Activated naive CD4-positive, alpha-beta T cell treated with anti-CD3 and anti-CD28 coated beads, Interleukin-2, amount 50 U/mL, for 72 hours (primary cell): ENCODE data around the gene PSMD11. TPM values are rescaled to one million over a fixed set of nuclear protein-coding genes. Genes with fewer than 3 reads are reported as not detected.
"Not testable (repeated sequence)": the region's sequence is repeated elsewhere in the genome, so short reads cannot be mapped to it uniquely, and the experiment has no call there.

Experiments
- ATAC-seq, 2 donors: fragments of 150-1000 bp; cut with Tn5 transposase; 2 replicates each; pipeline ENCODE4 v1.10.0; 2021; ENCODE audit warnings: mild to moderate bottlenecking in 2 of 2, moderate library complexity in 2 of 2
- DNase-seq, 2 donors: peaks; one replicate each; pipeline ENCODE4 v3.0.0; 2021 to 2022; ENCODE audit warnings: low spot score in 2 of 2
- H3K27ac Mint-ChIP-seq, 2 donors: one replicate each; pipeline ENCODE4 v1.8.0; 2022; ENCODE audit warnings: mild to moderate bottlenecking in 2 of 2, mixed read lengths in 2 of 2
- H3K36me3 Mint-ChIP-seq, 2 donors: one replicate each; pipeline ENCODE4 v1.8.0; 2022; ENCODE audit warnings: mixed read lengths in 2 of 2
- H3K9me3 Mint-ChIP-seq, 2 donors: one replicate each; pipeline ENCODE4 v1.8.0; 2022; ENCODE audit warnings: mixed read lengths in 2 of 2
- total RNA-seq, 2 donors: library from RNA; stranded (reverse); gene quantifications; one replicate each; pipeline ENCODE4 v1.2.3, GENCODE V29; 2022

The PSMD11 gene
- total RNA-seq, 2 donors from 2014 or later: 119 to 162 TPM

DNA sequence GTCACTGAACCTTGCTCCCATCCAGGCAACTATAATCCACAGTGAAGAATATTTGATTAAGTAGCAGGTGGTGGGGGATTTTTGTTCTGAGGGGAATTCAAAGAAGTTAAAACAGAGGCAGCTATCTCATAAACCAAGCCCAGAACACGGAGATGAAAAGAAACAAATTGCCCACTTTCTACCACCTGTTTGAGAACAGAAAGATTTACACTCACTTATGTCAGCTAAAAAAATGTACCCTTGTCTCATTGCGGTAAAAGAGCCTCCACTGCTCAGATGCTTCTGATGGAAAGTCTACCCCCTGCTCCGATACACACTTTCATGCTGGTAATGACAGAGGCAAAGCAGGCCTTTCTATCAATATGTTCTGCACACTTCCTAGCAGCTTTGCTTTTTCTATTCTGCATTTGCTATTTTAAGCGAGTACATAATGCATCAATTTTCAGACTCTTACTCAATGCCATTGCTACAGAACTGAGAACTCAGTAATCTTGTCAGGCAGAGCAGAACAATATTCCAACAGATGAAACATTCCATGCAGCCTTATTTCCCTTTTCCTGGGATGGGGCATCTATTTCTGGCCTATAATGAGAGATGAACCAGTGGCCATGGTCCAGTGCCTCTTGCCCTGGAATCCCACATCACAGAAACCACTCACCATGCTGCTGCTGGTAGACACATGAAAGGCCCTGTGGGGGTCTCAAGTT is 71.5 kb downstream of the PSMD11 start:
- H3K27ac Mint-ChIP-seq: peak overlapping the region in 1 of 2 donors; percentile 70
- H3K9me3 Mint-ChIP-seq: no peaks in the 10 kb centered on the region
- peak in 1 of 2 donors; percentile 46 for ATAC-seq
- no peaks in the 10 kb centered on the region for H3K36me3 Mint-ChIP-seq
- DNase-seq: no peak

DNA sequence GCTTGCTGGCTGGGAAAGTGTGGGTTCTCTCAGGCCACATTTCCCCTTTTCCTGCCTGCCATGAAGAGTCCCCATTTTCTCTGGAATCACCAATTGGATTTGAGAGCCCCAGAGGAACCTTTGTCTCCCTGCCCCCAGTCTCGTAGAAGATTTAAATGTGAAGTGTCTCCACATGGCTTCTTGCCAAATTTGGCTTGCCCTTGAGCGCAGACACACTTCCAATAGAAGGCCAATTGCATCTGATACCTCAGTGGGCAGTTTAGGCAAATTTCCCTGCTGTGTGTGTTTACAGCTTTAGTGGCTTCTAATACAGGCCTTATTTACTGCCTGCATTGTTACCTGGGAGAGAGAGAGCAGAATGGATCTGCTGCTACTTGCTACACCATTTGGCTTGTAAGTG is 72.1 kb downstream of the PSMD11 start:
- Mint-ChIP-seq H3K27ac (peak overlapping the region in 1 of 2 donors; percentile 70), H3K36me3 (no peaks in the 10 kb centered on the region)
- DNase-seq: no peak

DNA sequence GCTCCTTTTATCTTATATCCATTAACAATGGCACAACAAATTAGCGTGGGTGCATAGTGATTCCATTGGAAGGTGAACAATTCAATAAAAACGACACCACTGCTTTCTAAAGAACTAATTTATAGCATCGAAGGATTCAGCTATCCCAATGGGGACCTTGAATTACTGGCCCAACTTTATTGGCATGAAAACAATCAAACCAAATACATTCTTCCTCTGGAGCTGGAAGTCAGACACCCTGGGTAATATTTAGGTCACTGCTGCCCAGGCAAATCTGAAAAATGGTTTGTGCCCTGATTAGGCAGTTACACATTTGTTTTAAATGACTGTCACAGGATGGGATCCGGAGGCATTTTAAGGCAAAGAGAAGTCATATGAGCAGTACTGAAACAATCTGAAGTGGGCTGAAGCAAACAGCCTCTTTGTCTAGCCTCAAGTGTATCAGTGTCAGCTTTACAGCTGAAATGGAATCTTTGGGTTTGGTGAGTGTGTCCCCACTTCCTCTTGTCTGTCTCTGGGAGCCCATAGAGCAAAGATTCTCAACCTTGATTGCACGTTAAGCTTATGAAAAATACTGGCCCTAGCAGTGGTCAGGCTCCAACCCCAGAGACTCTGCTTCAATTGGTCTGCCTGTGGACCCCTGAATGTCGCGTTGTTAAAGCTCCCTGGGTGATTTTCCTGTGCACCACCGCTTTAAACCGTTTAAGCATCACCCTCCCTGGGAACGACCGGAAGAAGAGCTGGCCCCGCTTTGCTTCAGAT is 72.8 kb downstream of the PSMD11 start:
- ATAC-seq (peak; percentile 28 to 53), DNase-seq (no peak)
- Mint-ChIP-seq H3K9me3 (peaks cover 0 to under 1% of the 10 kb centered on the region in 2 donors), H3K27ac (peak overlapping the region; percentile 70 to 87), H3K36me3 (no peaks in the 10 kb centered on the region)

More for the DNA sequence above, 72.1 kb downstream of the PSMD11 start:
- H3K9me3 Mint-ChIP-seq: no peaks in the 10 kb centered on the region
- no peak for ATAC-seq

DNA sequence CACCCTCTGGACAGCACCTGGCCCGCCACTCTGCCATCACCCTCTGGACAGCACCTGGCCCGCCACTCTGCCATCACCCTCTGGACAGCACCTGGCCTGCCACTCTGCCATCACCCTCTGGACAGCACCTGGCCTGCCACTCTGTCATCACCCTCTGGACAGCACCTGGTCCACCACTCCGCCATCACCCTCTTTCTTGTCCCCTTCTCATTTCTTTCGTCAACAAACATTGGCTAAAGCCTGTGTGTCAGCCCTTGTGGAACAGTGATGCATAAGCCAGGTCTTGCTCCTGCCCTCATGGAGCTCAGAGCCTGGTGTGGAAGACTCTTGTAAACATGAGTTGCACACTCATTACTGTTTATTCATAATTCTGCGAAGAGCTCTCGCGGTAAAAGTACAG is 73.7 kb downstream of the PSMD11 start:
- no peak for ATAC-seq
- H3K27ac Mint-ChIP-seq: no peak overlapping the region
- H3K9me3 Mint-ChIP-seq: peaks cover 0 to 4% of the 10 kb centered on the region in 2 donors
- no peak for DNase-seq
- H3K36me3 Mint-ChIP-seq: no peaks in the 10 kb centered on the region

DNA sequence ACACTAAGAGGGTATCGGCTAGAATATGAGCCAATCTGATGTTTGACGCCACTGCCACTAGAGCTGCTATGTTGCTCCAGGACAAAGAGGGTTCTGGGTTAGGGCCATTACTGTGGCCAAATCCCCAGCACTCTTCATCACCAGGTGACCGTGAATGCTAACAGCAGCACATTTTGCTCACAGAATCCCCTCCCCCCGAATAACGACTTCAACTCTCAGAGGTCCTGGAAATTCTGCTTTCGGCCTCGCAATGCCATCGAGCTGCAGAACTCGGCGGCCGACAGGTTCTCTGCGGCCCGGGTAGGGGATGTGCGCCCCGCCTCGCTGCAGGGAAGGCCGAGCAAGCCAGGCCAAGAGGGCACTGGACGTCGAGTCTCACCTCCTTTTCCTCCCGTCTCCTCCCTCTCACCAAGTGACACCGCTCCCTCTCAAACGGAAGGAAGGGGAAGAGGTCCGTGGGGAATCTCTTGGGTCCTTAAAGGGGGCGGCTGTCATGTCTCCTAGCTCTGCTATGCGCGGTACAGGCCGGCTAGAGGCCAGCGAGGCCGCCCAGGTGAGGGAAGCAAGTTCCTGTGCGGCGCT is 74.4 kb downstream of the PSMD11 start:
- ATAC-seq (no peak), DNase-seq (no peak)
- H3K27ac Mint-ChIP-seq: no peak overlapping the region
- H3K9me3 Mint-ChIP-seq: peaks cover 0 to 4% of the 10 kb centered on the region in 2 donors
- no peaks in the 10 kb centered on the region for H3K36me3 Mint-ChIP-seq

DNA sequence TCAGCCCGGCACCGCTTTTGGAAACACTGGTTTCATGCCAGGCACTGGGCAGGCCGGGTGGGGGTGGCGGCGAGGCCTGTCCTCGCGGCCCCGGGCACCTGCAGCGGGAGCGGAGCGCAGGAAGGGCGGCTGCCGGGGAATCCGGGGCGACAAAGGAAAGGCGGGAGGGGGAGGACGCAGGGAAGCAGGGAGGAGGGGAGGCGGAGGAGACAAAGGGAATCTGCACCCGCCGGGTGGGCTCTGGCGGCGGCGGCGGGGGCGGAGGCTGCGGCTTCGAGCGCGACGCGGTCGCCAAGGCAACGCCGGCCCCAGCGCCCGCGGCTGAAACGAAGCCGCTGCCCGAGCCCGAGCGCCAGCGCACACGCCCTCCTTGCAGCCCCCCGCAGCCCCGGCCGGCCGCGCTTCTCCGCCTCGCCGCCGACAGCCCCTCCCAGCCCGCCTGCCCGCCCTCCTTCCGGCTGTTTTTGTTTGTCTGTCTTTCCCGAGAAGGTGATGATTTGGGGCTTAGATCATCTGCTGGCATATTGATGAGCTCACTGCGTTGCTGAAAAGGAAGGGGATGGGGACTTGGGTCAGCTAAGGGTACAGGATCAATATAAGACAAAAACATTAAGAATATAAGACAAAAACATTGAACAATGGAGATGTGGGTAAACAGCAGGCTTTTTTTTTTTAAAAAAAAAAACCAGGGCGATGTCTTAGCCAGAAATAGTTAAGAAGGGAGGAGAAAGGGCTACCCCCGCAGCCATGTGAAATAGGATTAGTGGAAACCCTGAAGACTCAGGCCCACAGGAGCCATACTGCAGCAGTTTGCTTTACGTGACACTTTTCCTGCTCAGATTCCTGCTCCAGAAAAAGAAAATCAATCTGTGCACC is 75.2 kb downstream of the PSMD11 start:
- Mint-ChIP-seq H3K36me3 (no peaks in the 10 kb centered on the region), H3K27ac (peak overlapping the region; percentile 53 to 87)
- ATAC-seq: peak; percentile 4 to 14

DNA sequence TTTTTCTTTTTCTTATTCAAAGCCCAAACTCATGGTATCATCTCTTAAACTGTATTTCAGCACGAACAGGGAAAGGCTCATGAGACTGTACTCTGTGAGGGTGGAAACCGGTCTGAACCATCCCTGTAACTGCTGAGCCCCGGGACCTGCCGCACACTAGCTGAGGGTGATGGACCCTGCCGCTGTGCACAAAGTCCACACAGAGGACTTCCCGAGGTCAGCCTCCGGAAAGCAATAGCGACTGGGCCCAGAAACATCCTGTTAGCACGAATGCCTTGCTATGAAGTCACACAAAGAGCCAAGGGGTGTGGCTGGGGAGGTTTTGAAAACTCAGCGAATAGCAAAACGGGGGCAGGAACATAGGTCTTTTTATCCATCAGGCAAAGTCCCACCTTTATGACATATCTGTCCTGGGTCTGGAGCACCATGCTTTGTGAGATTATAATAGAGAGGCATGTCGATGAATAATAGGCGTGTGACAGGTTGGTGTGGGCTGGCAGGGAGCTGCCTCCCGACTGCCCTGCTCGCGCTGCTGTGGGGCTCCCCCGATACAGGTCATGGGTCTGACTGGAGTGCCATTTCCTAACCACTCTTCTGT is 75.9 kb downstream of the PSMD11 start:
- Mint-ChIP-seq H3K36me3 (peaks cover 0 to 3% of the 10 kb centered on the region in 2 donors), H3K9me3 (peaks cover 0 to 4% of the 10 kb centered on the region in 2 donors), H3K27ac (peak overlapping the region; percentile 53 to 87)
- ATAC-seq (peak; percentile 6 to 64), DNase-seq (peak; percentile 37 to 76)

More for the DNA sequence above, 75.2 kb downstream of the PSMD11 start:
- peaks cover 0 to 4% of the 10 kb centered on the region in 2 donors for H3K9me3 Mint-ChIP-seq
- peak in 1 of 2 donors; percentile 61 for DNase-seq

DNA sequence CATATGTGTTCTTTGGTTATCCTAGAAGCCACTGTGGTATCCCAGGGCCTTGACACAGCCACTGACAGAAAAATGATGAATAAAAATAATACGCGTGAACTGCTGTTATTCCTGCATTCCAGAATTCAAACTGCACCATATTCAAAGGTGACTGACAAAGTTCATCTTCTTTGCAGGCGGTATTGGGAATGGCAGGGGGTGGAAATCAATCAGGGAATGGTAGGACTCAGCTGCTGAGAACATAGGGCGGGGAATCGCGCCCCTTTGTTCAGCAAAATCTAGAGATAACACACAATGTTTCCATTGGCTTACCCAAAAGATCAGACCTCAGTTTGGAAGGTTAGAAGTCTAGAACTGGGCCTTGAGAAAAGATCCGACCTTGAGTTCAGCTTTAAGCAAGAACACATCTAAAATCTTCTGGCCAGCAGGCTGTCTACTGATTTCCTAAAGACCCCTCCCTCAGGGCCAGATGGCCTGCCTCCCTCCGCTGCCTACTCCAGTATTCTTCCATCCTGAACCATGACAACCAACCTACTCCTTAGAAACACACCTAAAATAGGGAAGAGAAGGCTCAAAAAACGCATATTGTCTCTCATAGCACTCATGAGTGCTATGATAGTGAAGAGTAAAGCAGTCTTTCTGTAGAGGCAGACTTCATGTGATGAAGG is 76.6 kb downstream of the PSMD11 start:
- DNase-seq: no peak
- Mint-ChIP-seq H3K36me3 (peaks cover 0 to 5% of the 10 kb centered on the region in 2 donors), H3K27ac (peak overlapping the region in 1 of 2 donors; percentile 87), H3K9me3 (peaks cover 0 to 4% of the 10 kb centered on the region in 2 donors)
- ATAC-seq: no peak

DNA sequence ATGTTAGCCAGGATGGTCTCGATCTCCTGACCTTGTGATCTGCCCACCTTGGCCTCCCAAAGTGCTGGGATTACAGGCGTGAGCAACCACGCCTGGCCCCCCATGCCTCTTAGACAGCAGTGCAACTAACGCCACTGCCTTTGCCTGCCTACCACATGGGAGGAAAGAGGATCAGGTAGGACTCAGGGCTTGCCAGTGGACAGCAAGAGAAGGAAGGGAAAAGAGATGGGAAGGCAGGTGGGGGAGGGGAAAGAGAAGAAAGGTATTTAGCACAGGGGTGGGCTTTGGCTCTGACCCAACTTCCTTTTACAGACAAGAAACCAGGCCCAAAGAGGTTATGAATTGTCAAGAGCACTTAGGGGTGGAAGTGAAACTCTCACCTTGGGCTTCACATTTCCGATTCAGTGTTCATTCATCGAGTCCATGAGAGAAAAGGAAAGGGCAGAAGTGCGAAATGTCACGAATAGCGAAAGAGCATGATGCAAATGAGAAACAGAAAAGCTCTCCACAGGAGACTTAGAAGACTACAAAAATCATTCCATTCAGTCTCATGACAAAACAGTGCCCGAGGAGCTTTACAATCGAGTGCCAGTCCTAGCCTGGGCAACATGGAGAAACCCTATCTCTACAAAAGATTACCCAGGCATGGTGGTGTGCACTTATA is 78.8 kb downstream of the PSMD11 start:
- ATAC-seq (peak; percentile 57 to 74), DNase-seq (peak in 1 of 2 donors; percentile 59)
- H3K36me3 Mint-ChIP-seq: peaks cover 0 to 18% of the 10 kb centered on the region in 2 donors
- peaks cover 0 to 4% of the 10 kb centered on the region in 2 donors for H3K9me3 Mint-ChIP-seq
- peak overlapping the region; percentile 98 for H3K27ac Mint-ChIP-seq

DNA sequence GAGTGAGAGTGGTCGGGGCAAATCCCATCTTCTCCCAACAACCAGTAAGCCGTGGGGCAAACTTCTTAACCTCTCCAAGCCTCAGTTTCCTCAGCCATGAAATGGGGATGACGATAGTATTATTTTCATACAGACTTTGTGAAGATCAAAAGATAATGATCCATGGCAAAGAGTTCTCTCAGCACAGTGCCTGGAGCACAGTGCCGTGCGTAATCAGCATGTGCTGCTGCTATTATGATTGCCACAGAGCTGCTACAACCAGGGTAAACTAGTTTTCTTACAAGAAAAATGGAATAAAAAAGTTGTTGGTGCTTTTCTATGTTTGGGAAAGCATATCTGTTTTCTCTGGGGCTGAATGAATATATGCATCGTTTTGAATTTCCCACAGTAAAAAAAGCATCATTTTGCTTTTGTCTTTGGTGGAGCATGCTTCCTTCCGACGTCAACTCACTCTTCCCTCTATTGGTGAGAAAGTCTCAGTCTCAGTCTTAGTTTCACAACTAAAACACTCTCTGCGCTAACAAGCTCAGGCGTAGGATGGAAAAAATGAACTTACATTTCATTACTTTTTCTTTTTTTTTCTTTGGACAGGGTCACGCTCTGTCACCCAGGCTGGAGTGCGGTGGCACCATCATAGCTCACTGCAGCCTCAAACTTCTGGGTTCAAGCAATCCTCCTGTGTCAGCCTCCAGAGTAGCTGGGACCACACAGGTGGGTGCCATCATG is 79.7 kb downstream of the PSMD11 start:
- H3K27ac Mint-ChIP-seq: peak overlapping the region; percentile 98
- H3K9me3 Mint-ChIP-seq: peaks cover 0 to 4% of the 10 kb centered on the region in 2 donors
- peak; percentile 53 to 74 for ATAC-seq
- peaks cover 0 to 18% of the 10 kb centered on the region in 2 donors for H3K36me3 Mint-ChIP-seq
- peak in 1 of 2 donors; percentile 38 for DNase-seq

DNA sequence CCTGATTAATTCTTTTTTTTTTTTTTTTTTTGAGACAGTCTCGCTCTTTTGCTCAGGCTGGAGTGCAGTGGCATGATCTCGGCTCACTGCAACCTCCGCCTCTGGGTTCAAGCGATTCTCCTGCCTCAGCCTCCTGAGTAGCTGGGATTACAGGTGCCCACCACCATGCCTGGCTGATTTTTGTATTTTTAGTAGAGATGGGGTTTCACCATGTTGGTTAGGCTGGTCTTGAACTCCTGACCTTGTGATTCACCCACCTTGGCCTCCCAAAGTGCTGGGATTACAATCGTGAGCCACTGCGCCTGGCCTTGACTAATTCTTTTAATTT is 80.2 kb downstream of the PSMD11 start:
- H3K9me3 Mint-ChIP-seq, DNase-seq, ATAC-seq: not testable (repeated sequence)
- peaks cover 0 to 18% of the 10 kb centered on the region in 2 donors for H3K36me3 Mint-ChIP-seq
- H3K27ac Mint-ChIP-seq: peak overlapping the region; percentile 98

DNA sequence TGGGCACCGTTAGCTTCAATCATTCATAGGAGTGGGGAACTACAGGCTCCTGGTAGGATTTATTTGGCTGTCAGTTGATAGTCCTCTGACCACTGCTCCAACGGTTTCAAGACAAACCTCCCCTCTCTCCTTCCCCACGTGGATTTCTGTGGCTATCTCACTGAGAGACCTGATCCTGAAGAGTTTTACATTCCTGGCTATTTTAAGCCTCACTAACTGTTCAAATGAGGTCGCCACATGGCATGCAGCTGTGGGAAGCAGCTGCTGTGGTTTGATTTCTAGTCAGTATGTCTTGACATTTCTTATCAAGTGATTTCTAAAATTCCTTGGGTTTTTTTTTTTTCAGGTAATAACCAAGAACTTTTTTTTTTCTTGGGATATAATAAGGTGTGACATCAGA is 80.8 kb downstream of the PSMD11 start:
- no peak for ATAC-seq
- Mint-ChIP-seq H3K36me3 (peaks cover 0 to 18% of the 10 kb centered on the region in 2 donors), H3K27ac (peak overlapping the region; percentile 44 to 98), H3K9me3 (peaks cover 0 to 4% of the 10 kb centered on the region in 2 donors)
- no peak for DNase-seq

DNA sequence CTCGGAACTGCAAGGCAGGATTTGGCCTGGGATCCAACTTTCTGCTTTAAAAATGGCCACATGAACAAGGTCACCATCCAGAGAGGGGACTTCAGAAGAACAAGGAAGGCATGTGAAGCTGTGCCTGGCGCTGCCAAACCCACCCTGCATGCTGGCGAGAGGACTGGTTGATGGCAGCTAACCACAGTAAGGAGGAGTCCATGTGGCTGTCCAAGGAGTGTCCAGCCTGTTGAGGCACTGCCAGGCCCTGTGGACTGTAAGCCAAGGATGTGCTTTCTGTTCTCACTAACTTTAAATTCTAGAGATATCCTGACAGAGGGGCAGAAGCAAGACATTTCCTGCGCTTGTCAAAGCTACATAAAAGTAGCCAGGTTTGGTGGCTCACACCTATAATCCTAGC is 82.8 kb downstream of the PSMD11 start:
- H3K36me3 Mint-ChIP-seq: peaks cover 0 to 18% of the 10 kb centered on the region in 2 donors
- no peak for ATAC-seq
- DNase-seq: no peak

DNA sequence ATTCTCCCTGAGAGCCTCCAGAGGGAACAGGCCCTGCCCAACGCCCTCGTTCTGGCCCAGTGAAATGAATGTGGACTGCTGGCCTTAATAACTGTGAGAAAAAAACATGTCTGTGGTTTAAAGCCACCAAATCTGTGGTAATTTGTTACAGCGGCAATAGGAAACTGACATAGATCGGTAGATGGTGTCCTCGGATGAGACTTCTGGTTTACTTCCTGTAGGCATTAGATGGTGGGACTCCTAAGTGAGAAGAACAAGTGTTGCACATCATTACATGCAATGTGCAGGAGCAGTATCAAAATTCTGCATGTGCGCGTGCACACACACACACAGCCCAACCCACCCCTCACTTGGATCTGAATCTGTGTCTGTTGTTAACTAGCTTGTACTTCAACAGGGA is 84.5 kb downstream of the PSMD11 start:
- ATAC-seq (no peak), DNase-seq (no peak)
- Mint-ChIP-seq H3K36me3 (peaks cover 0 to 18% of the 10 kb centered on the region in 2 donors), H3K27ac (peak overlapping the region; percentile 23 to 62), H3K9me3 (no peaks in the 10 kb centered on the region)

More for the DNA sequence above, 82.8 kb downstream of the PSMD11 start:
- Mint-ChIP-seq H3K27ac (no peak overlapping the region), H3K9me3 (peaks cover 0 to 4% of the 10 kb centered on the region in 2 donors)
